Gastroesophageal sphincter (tissue), 3 donors: ENCODE measurements around the gene ERBIN.

Experiments
- EP300 ChIP-seq: sonication (generic); formaldehyde crosslinking; IDR thresholded peaks from one replicate; pipeline ENCODE4 v1.6.1; 2017; ENCODE audit warnings: antibody characterized with exemption, mild to moderate bottlenecking
- POLR2A ChIP-seq, 2 donors: fragments of 450-650 bp; IDR thresholded peaks; one replicate each; pipeline ENCODE4 v1.6.1; 2017; ENCODE audit warnings: antibody characterized with exemption in 2 of 2, mild to moderate bottlenecking in 2 of 2, moderate library complexity in 1 of 2
- POLR2AphosphoS5 ChIP-seq: sonication (generic); formaldehyde crosslinking; IDR thresholded peaks from one replicate; pipeline ENCODE4 v1.6.1; 2017; ENCODE audit warnings: antibody characterized with exemption
- TF ChIP-seq, protein P1 (sequence below), 4 experiments: fragments of 200-600 bp in 2 of 4; fragments of 450-650 bp in 2 of 4; sonication (generic) in 1 of 4; IDR thresholded peaks; one replicate each; pipeline ENCODE4 v1.5.1; 2017 to 2019; ENCODE audit warnings: antibody characterized with exemption in 4 of 4, mild to moderate bottlenecking in 2 of 4, moderate library complexity in 2 of 4

DNA sequence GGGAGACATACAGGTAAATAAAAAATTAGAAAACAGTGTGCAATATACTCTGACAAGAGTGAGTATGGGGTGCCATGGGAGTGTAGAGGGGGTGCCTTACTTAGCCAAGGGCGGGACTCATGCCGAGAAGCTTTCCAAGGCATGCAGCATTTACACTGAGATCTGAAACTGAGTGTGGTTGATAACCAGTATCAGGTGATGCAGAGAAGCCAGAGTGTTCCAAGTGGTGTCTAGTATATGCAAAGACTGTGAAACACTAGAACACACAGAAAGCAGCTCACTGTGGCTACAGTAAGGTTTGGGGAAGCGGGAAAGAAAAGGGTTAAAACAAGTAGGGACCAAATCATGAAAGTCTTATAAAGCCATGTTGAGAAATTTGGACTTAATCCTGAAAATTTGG, 30.5 kb upstream of the ERBIN start:
- TF ChIP-seq, protein P1, sequence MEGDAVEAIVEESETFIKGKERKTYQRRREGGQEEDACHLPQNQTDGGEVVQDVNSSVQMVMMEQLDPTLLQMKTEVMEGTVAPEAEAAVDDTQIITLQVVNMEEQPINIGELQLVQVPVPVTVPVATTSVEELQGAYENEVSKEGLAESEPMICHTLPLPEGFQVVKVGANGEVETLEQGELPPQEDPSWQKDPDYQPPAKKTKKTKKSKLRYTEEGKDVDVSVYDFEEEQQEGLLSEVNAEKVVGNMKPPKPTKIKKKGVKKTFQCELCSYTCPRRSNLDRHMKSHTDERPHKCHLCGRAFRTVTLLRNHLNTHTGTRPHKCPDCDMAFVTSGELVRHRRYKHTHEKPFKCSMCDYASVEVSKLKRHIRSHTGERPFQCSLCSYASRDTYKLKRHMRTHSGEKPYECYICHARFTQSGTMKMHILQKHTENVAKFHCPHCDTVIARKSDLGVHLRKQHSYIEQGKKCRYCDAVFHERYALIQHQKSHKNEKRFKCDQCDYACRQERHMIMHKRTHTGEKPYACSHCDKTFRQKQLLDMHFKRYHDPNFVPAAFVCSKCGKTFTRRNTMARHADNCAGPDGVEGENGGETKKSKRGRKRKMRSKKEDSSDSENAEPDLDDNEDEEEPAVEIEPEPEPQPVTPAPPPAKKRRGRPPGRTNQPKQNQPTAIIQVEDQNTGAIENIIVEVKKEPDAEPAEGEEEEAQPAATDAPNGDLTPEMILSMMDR (IDR thresholded peaks at IDR 0.05), result no peak
- TF ChIP-seq POLR2A (IDR thresholded peaks at IDR 0.05), result no peak
- no peak for TF ChIP-seq EP300
- TF ChIP-seq POLR2AphosphoS5, result no peak
